HG03280 (cell line): ENCODE results near the gene UROS.

Source experiments
- ATAC-seq: cut with Tn5 transposase; IDR thresholded peaks from one replicate; pipeline ENCODE4 v1.9.1; 2021; ENCODE audit warnings: mild to moderate bottlenecking, moderate library complexity; ENCODE audit not compliant: unreplicated experiment

The UROS gene

GRCh38 chr10:125822878-125823662 is at the start of gene UROS, which contains the start of gene BCCIP:
Gene UROS, minus strand, starts transcription at chr10:125823258. Its CDS starts 6,759 bp downstream, at chr10:125816499.
Gene BCCIP, plus strand, starts transcription at chr10:125823546. Its CDS starts 12 bp downstream, at chr10:125823558.
- ATAC-seq = peak; percentile 69

GRCh38 chr10:125871338-125871737 is 48.3 kb upstream of the UROS start:
- ATAC-seq = no peak

GRCh38 chr10:125868372-125868975 is 45.4 kb upstream of the UROS start:
- peak; percentile 75 for ATAC-seq

GRCh38 chr10:125866421-125867029 is 43.5 kb upstream of the UROS start:
- ATAC-seq = no peak

GRCh38 chr10:125865120-125865519 is 42.1 kb upstream of the UROS start:
- no peak for ATAC-seq

- ATAC-seq = no peak
Measured at GRCh38 chr10:125859128-125859817, 36.2 kb upstream of the UROS start.

- no peak for ATAC-seq
Measured at GRCh38 chr10:125857185-125857760, 34.2 kb upstream of the UROS start.

GRCh38 chr10:125852487-125852886 is 29.4 kb upstream of the UROS start:
- ATAC-seq = no peak

GRCh38 chr10:125850766-125851731 is 28.0 kb upstream of the UROS start:
- no peak for ATAC-seq

GRCh38 chr10:125849448-125849847 is 26.4 kb upstream of the UROS start:
- no peak for ATAC-seq

GRCh38 chr10:125848857-125849256 is 25.8 kb upstream of the UROS start:
- no peak for ATAC-seq

- ATAC-seq = no peak
Measured at GRCh38 chr10:125848371-125848770, 25.3 kb upstream of the UROS start.

- no peak for ATAC-seq
Measured at GRCh38 chr10:125846894-125847293, 23.8 kb upstream of the UROS start.

GRCh38 chr10:125845617-125846016 is 22.6 kb upstream of the UROS start:
- ATAC-seq = no peak

GRCh38 chr10:125844751-125845221 is 21.7 kb upstream of the UROS start:
- ATAC-seq = no peak

GRCh38 chr10:125843603-125844329 is 20.7 kb upstream of the UROS start:
- no peak for ATAC-seq

- no peak for ATAC-seq
Measured at GRCh38 chr10:125840955-125841354, 17.9 kb upstream of the UROS start.

- no peak for ATAC-seq
Measured at GRCh38 chr10:125840406-125840805, 17.3 kb upstream of the UROS start.
